Mucosa of stomach (tissue), 1 donor: Measurements from ENCODE around the gene MTHFD1.

Experiments
- H3K27me3 ChIP-seq: one replicate; pipeline ENCODE4 v1.7.0; 2013; ENCODE audit warnings: mild to moderate bottlenecking, low read length; ENCODE audit not compliant: control insufficient read depth, insufficient read depth
- H3K36me3 ChIP-seq: one replicate; pipeline ENCODE4 v1.7.0; 2013; ENCODE audit warnings: low read length; ENCODE audit not compliant: control insufficient read depth, insufficient read depth
- H3K4me1 ChIP-seq: one replicate; pipeline ENCODE4 v1.7.0; 2013; ENCODE audit warnings: mild to moderate bottlenecking, low read length; ENCODE audit not compliant: control insufficient read depth, insufficient read depth
- H3K4me3 ChIP-seq: one replicate; pipeline ENCODE4 v1.7.0; 2013; ENCODE audit warnings: low read length
- H3K9ac ChIP-seq: one replicate; pipeline ENCODE4 v1.7.0; 2013; ENCODE audit warnings: mild to moderate bottlenecking, low read length, moderate library complexity
- H3K9me3 ChIP-seq: one replicate; pipeline ENCODE4 v1.7.0; 2013; ENCODE audit warnings: mild to moderate bottlenecking, low read length, moderate library complexity; ENCODE audit not compliant: control insufficient read depth
- donor health status: Pancreatic carcinoma.

The MTHFD1 gene

DNA sequence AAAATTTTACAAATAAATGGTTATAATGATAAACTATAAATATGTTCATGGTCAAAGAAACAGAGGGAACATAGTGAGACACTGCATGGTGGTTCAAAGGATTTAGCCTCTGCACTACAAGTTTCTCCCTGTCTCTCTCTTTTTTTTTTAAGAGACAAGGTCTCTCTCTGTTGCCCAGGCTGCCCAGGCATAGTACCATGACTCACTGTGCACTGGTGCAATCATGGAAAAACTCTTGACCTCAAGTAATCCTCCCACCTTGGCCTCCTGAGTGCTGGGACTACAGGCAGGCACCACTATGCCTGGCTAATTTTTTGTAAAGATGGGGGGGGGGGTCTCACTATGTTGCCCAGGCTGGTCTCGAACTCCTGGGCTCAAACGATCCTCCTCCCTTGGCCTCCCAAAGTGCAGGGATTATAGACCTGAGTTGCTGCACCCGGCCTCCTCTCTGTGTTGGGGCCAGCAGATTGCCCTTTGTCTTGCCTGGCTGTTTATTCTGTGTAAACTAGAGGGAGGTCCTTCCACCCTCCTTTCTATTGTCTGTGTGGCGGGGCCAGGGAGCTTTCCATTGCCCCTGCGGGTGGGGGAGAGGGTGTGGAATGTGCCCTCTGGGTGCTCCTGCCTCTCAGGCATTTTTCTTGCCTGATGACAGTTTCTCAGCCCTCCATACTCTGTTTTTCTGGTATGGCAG lies 22.1 kb downstream of the MTHFD1 start:
- H3K4me1 ChIP-seq, result no peaks in the 10 kb centered on the region
- no peak overlapping the region for H3K4me3 ChIP-seq
- no peaks in the 10 kb centered on the region for H3K9me3 ChIP-seq
- no peaks in the 10 kb centered on the region for H3K27me3 ChIP-seq
- H3K36me3 ChIP-seq, result no peaks in the 10 kb centered on the region
- no peak overlapping the region for H3K9ac ChIP-seq

DNA sequence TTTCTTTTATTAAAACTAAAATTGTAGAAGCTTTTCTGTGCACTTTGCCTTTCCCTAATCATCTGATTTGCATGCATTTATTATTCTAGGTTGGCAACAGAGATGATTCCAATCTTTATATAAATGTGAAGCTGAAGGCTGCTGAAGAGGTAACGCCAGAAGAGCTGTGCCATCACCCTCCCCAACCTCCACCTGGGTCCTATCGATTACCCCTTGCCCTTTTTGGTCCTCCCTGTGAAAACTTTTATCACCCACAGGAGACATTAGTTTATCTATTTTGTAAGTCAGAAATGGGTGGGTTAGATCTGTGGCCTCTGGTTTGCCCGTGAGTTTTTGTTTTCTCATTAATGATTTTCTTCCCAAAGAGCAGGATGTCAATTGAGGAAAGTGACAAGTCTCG lies 22.8 kb downstream of the MTHFD1 start:
- H3K9ac ChIP-seq, result no peak overlapping the region
- no peaks in the 10 kb centered on the region for H3K36me3 ChIP-seq
- no peaks in the 10 kb centered on the region for H3K4me1 ChIP-seq

DNA sequence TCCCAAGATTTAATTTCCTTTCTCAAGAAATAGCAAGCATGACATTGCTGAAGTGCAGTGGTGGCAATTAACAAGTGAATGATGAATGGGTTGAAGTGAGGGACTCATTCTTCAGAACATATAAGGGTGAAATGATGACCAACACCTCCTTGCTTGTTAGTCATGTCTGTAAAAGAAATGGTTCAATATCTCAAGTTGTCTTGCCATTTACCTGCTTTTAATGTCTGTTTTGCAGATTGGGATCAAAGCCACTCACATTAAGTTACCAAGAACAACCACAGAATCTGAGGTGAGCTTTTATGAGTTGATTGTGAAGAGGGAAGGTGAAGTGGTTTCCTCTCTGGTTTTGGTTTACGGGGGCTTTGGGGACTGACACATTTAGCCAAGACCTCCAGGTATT lies 24.1 kb downstream of the MTHFD1 start:
- H3K9me3 ChIP-seq, result no peaks in the 10 kb centered on the region
- H3K9ac ChIP-seq, result no peak overlapping the region
- H3K27me3 ChIP-seq, result no peaks in the 10 kb centered on the region
- no peak overlapping the region for H3K4me3 ChIP-seq
- H3K4me1 ChIP-seq, result no peaks in the 10 kb centered on the region
- H3K36me3 ChIP-seq, result no peaks in the 10 kb centered on the region

More for the DNA sequence above, 22.8 kb downstream of the MTHFD1 start:
- Histone ChIP-seq H3K4me3 (no peak overlapping the region), H3K9me3 (no peaks in the 10 kb centered on the region), H3K27me3 (no peaks in the 10 kb centered on the region)

DNA sequence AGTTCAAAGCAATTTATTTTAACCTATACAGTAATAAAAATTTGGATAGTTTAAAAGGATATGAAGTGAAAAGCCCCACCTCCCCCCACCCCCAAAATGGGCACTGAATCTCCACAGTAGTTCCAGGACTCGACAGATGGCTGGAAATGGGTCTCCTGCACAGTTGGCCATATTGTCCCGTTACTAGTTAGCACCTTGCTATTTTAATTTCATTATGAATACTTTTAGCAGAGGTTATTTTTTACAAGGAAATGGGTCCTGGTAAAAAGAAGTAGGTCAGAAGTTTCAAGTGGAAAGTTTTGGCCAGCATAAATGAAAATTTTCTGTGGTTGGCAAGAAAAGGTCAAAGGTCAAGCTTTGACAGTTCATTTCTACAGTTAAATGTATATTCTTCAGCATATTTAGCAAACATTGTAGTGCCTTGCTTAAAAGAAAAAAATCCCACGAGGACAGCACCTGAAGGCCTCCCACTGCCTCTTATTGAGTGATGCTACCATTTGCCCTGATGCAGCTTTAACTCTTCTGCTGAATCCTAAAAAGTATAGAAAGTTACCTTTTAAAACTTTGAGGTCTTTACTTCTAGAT lies 28.3 kb downstream of the MTHFD1 start:
- Histone ChIP-seq H3K27me3 (no peaks in the 10 kb centered on the region), H3K9me3 (no peaks in the 10 kb centered on the region), H3K4me1 (no peaks in the 10 kb centered on the region), H3K36me3 (peaks cover 3% of the 10 kb centered on the region), H3K4me3 (no peak overlapping the region), H3K9ac (no peak overlapping the region)

DNA sequence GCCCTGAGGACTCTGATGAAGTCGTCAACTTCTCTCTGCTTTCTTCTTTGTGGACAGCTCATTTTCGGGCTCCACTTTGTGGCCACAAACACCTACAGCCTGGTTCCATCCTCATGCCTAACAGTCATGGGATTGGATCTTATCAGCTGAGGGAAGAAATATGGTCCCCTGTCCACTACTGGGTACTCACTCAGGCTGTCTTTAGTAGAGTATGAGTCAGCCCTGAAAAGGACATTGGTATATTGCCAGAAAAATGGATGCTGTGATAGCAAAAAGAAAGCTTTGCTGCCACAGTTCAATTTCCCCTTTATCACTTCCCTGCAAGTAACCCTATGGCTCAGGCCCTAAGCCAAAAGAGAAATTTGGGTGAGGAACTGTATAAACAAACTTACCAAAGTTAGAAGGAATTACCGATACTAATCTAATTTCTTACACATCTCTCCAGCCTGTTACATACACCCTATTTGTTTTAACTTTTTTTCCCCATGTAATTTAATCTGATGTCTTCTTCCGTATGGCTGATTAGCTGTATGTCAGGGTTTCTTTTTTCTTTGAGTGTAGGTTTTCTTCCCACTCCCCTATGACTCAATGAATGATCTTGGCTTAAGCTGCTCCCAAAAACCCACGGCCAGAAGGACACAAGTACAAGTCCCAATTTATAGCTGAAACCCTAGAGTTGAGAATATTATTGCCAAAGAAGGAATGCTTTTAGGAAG lies 29.1 kb downstream of the MTHFD1 start:
- no peak overlapping the region for H3K4me3 ChIP-seq
- H3K9ac ChIP-seq, result no peak overlapping the region
- H3K4me1 ChIP-seq, result no peaks in the 10 kb centered on the region
- no peaks in the 10 kb centered on the region for H3K9me3 ChIP-seq
- H3K36me3 ChIP-seq, result peaks cover 3% of the 10 kb centered on the region
- no peaks in the 10 kb centered on the region for H3K27me3 ChIP-seq

DNA sequence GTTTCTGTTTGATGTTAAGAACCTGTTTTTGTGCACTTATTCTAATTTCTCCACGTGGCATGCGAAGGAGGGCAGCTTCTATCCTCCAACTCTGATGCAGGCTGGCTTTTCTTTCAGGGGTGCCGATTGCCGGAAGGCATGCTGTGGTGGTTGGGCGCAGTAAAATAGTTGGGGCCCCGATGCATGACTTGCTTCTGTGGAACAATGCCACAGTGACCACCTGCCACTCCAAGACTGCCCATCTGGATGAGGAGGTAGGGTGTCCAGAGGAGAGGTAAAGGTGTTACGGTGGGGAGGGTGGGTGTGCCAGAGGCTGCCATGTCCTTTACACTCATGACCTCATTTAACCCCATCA lies 29.6 kb downstream of the MTHFD1 start:
- peaks cover 3% of the 10 kb centered on the region for H3K36me3 ChIP-seq
- H3K27me3 ChIP-seq, result no peaks in the 10 kb centered on the region
- no peaks in the 10 kb centered on the region for H3K9me3 ChIP-seq
- H3K9ac ChIP-seq, result no peak overlapping the region
- H3K4me1 ChIP-seq, result no peaks in the 10 kb centered on the region
- H3K4me3 ChIP-seq, result no peak overlapping the region

DNA sequence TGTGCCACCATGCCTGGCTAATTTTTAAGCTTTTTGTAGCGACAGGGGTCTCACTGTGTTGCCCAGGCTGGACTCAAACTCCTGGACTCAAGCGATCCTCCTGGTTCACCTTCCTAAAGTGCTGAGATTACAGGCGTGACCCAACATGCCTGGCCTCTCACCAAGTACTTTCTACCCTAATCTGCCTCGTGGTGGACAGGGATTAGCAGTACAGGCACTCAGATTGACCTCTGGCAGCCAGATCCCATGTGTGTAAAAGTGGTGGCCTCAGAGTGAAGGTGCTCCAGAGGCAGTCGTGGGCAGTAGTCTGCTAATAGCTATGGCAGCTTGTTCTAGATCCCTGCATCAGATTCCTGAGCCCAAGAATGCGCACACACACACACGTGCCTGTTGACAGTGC lies 30.9 kb downstream of the MTHFD1 start:
- Histone ChIP-seq H3K9me3 (no peaks in the 10 kb centered on the region), H3K4me3 (no peak overlapping the region), H3K4me1 (no peaks in the 10 kb centered on the region), H3K9ac (no peak overlapping the region), H3K27me3 (no peaks in the 10 kb centered on the region), H3K36me3 (peaks cover 3% of the 10 kb centered on the region)

DNA sequence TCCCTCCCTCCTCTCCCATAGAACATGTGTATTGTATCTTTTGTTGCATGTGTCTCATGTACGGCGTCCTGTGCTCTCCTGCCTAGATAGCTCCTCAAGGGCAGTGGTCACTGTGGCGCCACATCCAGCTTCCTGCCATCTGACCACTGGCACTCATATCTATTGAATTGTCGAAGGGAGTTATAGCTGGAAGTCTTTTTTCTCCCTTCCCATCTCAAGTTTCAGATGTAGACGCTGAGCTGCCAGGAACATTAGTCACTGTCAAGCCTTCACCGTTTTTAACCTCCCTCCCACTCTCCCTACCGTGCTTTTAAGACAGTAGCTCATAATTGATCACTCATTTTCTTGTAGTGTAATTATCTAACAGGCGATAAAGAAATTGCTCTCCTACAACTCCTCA lies 33.0 kb downstream of the MTHFD1 start:
- Histone ChIP-seq H3K27me3 (no peaks in the 10 kb centered on the region), H3K9me3 (no peaks in the 10 kb centered on the region), H3K9ac (no peak overlapping the region), H3K4me1 (no peaks in the 10 kb centered on the region), H3K36me3 (peaks cover 3% of the 10 kb centered on the region), H3K4me3 (no peak overlapping the region)

DNA sequence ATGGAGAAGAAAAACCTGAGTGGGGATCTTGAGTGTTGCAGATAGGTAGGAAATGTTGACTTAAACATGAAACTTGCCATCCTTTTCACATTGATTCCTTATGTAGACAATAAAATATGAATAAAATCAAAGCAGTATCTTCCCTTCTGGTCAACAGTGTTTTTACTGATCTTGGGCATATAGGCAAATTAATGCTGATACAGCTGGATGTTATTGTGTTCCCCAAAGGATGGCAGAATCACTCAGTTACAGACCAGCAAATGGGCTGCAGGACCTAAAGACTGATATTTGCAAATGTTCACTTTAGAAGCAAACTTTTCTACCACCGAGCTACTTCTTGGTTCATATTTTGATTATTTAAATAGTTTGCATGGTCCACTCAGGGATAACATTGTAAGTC lies 33.9 kb downstream of the MTHFD1 start:
- no peak overlapping the region for H3K4me3 ChIP-seq
- H3K4me1 ChIP-seq, result no peaks in the 10 kb centered on the region
- no peaks in the 10 kb centered on the region for H3K27me3 ChIP-seq
- H3K9ac ChIP-seq, result no peak overlapping the region
- H3K36me3 ChIP-seq, result peaks cover 3% of the 10 kb centered on the region
- H3K9me3 ChIP-seq, result no peaks in the 10 kb centered on the region

DNA sequence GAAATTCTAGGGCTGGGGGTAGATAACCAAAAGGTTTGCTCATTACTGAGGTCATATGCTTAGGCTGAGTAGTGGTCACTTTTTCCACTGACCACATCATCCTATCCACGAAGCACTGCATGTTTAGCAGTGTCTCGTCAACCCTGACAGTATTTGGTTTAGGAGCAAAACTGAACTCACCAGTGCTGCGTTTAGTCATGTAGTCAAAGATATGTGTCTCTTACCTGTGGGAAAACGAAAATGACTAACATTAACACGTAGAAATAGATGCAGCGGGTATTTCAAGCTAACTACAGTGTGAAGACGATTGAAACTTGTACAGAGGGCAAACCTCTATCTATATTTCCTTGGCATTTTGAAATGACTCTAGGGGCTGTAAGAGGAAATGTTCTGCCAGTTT lies 34.6 kb downstream of the MTHFD1 start:
- Histone ChIP-seq H3K27me3 (no peaks in the 10 kb centered on the region), H3K4me1 (no peaks in the 10 kb centered on the region), H3K36me3 (peaks cover 3% of the 10 kb centered on the region)

DNA sequence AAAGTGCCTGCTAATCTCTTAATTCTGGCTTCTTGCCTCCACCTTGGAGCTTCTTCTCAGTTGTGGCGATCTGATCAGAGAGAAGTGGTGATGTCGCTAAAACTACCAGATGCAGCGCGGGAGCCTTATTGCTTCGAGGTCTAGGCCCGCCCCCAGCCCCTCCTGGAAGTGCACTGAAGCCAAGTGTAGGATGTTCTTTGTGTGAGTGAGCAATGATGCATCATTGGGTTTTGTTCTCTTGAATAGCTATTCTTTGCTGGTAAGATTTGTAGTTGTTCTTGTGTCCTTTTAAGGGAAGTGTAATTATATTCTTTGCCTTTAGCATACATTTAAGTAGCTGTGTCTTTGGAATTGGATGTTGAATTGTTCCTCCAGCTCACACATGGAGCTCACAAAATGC lies 35.8 kb downstream of the MTHFD1 start:
- Histone ChIP-seq H3K4me3 (no peak overlapping the region), H3K9me3 (no peaks in the 10 kb centered on the region), H3K4me1 (no peaks in the 10 kb centered on the region), H3K36me3 (peaks cover 3% of the 10 kb centered on the region), H3K27me3 (no peaks in the 10 kb centered on the region), H3K9ac (no peak overlapping the region)

More for the DNA sequence above, 34.6 kb downstream of the MTHFD1 start:
- Histone ChIP-seq H3K9ac (no peak overlapping the region), H3K4me3 (no peak overlapping the region), H3K9me3 (no peaks in the 10 kb centered on the region)

DNA sequence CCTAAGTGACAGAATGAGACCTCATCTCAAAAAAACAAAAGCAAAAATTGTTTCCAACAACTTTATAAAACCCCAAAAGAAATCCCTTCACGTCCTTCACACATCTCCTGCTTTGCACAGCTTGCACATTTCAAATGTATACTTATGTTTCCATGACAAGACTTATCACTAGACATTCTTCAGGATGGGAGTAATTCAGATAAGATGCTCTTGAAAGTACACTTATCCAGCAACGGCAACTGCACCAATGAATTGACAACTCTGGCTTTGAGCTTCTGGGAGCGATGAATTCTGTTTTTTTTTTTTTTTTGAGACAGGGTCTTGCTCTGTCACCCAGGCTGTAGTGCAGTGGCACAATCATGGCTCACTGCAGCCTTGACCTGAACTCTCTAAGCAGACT lies 46.4 kb downstream of the MTHFD1 start:
- Histone ChIP-seq H3K9ac (no peak overlapping the region), H3K27me3 (no peaks in the 10 kb centered on the region), H3K4me3 (no peak overlapping the region), H3K9me3 (no peaks in the 10 kb centered on the region), H3K36me3 (no peaks in the 10 kb centered on the region), H3K4me1 (no peaks in the 10 kb centered on the region)
